Activated gamma-delta T cell treated with Interleukin-2 at 50 U/mL for 16 hours (primary cell): ENCODE data around the gene PTPN13.

Source experiments
- DNase-seq: peaks from one replicate; pipeline ENCODE4 v3.0.0-alpha.2; 2020

PTPN13 gene, protein sequence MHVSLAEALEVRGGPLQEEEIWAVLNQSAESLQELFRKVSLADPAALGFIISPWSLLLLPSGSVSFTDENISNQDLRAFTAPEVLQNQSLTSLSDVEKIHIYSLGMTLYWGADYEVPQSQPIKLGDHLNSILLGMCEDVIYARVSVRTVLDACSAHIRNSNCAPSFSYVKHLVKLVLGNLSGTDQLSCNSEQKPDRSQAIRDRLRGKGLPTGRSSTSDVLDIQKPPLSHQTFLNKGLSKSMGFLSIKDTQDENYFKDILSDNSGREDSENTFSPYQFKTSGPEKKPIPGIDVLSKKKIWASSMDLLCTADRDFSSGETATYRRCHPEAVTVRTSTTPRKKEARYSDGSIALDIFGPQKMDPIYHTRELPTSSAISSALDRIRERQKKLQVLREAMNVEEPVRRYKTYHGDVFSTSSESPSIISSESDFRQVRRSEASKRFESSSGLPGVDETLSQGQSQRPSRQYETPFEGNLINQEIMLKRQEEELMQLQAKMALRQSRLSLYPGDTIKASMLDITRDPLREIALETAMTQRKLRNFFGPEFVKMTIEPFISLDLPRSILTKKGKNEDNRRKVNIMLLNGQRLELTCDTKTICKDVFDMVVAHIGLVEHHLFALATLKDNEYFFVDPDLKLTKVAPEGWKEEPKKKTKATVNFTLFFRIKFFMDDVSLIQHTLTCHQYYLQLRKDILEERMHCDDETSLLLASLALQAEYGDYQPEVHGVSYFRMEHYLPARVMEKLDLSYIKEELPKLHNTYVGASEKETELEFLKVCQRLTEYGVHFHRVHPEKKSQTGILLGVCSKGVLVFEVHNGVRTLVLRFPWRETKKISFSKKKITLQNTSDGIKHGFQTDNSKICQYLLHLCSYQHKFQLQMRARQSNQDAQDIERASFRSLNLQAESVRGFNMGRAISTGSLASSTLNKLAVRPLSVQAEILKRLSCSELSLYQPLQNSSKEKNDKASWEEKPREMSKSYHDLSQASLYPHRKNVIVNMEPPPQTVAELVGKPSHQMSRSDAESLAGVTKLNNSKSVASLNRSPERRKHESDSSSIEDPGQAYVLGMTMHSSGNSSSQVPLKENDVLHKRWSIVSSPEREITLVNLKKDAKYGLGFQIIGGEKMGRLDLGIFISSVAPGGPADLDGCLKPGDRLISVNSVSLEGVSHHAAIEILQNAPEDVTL (N-terminal part only)

DNA sequence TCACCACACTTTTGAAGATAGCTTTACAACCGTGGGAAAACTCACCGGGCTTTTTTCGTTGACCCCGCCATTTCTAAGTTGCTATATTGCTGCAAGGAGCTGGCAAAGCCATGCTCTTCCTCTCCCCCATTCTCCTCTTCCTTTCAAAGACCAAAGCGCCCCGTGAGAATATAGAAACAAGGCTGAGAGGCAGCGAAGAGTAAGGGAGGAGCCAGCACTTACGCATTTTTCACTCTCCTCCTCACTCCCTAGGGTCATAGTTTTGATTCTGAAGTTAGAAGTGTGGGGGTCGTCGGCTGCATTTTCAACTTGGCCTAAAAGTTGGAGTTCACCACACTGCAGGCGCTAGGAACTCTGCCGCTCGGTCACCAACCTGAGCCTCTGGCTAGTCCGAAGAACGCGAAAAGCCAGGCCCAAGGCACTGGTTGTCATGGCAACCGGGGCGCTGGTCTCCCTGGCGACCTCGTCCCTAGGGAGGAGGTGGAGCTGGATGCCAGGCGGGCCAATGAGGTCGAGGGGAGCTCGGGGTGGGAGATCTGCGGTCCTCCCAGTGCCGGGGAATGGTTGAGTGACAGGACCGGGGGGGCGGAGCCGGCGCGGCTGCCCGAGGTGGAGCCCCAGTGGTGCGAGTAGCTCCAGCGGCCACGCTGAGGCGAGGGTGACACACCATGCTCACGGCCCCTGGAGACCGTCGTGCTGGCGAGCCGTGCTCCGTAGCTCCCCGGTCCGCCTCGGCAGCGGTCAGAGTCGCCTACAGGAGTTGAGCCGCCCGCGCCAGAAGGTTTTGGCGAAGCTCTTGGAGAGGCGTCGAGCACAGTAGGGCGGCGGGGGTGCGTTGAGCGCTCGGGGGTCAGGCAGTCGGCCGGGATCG is at the start of gene PTPN13:
Gene PTPN13, plus strand, starts transcription at position 628 of the 871 bp plus-strand sequence. CDS start 40,942 bp downstream, outside the sequence.
- peak; percentile 36 for DNase-seq

DNA sequence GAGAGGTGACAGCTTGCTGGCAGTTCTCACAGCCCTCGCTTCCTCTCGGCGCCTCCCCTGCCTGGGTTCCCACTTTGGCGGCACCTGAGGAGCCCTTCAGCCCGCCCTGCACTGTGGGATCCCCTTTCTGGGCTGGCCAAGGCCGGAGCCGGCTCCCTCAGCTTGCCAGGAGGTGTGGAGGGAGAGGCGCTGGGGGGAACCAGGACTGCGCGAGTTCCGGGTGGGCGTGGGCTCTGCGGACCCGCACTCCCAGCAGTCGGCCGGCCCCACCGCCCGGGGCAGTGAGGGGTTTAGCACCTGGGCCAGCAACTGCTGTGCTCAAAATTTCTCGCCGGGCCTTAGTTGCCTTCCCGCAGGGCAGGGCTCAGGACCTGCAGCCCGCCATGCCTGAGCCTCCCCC is 47.0 kb upstream of the PTPN13 start:
- DNase-seq: no peak

DNA sequence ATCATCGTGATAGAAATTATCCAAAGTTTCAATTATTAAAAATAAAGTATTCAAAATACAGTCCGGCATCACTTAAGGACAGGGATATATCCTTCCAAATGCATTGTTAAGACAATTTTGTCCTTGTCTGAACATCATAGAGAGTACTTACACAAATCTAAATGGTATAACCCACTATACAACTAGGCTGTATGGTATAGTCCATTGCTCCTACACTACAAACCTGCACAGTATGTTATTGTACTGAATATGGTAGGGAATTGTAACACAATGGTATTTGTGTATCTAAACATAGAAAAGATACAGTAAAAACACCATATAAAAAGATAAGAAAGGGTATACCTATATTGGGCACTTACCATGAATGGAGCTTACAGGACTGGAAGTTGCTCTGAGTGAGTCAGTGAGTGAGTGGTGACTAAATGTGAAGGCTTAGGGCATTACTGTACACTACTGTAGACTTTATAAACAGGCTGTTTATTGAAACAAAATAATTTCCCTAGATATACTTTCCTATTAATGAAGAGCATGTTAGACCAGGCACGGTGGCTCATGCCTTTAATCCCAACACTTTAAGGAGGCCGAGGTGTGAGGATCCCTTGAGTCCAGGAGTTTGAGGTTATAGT is 44.8 kb upstream of the PTPN13 start:
- no peak for DNase-seq

DNA sequence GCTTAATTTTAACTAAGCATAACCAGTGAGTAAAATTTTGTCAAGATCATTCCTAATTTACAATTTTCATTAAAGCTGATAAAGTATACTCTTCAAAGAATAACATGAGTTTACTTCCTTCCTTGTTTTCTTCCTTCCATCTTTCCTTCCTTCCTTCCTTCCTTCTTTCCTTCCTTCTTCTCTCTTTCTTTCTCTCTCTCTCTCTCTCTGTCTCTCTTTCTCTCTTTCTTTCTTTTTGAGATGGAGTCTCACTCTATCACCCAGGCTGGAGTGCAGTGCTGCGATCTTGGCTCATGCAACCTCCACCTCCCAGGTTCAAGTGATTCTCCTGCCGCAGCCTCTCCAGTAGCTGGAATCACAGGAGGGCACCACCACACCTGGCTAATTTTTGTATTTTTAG is 42.7 kb upstream of the PTPN13 start:
- no peak for DNase-seq

DNA sequence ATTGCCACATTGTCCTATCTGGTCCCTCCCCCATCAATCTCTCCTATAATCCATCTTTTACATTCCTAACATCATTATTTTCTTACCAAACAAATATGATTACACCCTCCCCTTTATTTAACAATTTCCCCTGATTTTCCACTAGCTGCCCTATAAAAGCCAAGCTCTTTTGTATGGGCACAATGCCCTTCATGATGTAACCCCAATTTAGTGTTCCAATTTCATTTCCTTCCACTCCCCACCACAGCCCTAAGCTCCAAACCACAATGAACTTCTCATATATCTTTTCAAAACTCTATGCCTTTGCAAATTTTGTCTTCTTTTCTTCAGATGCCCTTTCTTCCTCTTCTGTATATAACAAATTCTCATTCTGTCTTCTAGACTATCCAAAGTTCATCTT is 39.5 kb upstream of the PTPN13 start:
- no peak for DNase-seq

DNA sequence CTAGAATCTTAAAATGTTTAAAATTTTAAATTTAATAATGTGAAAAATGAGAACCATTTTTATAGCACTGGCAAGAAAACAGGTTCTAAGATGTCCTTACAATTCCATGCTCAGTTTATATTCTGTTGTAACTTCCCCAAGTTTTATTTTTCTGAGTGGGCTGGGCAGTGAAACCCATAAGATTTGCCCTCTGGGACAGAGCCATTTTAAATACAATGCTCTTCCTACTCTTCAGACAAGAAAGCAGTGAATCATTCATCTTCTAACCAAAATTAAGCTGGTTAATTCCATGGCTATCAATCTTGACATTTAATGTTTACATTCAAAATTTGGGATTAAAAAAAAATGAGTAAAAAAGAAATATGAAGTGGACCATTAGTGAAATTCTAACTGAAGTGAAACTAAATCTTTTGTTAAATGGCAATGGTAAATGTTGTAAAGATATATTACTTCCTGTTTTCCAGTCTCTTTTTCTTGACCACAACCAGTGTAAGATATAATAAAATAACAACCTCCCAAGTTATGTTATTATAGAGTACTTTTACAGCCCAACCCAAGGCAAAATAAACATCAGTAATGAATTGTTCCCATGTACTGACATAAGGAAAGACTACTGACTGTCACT is 37.2 kb upstream of the PTPN13 start:
- DNase-seq: no peak

DNA sequence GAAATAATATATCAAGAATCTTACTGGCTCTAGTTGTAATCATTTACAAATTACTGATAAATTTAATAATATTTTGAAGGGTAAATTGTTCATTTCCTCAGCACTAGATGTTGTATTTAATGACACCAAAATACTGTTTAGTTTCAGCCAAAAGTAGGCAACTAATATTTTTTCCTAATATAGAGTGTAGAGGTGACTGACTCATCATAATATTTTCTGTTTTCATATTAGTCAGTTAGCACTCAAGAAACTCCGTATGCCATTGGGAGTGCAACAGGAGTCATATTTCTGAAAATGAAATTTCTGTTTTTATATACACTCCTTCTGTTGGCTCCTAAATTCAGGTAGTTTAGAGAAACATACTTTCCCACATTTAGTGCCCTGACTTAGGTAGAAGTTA is 36.6 kb upstream of the PTPN13 start:
- no peak for DNase-seq

DNA sequence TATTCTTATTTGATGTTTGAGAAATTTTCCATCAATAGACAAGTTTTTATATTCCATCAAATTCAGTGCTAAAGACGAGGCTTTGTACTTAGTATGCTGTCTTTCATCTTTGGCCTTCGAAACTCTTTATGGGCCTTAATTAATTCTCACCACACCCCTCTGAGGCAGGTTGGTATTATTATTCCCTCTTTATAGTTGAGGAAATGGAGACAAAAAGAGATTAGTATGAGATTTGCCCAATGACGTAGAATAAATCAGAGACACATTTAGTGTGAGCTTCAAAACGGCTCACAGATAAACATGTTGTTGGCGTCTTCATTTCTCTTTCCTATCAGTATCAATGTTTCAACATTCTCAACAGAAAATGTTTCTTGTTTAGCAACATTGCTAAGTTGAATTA is 35.9 kb upstream of the PTPN13 start:
- no peak for DNase-seq

DNA sequence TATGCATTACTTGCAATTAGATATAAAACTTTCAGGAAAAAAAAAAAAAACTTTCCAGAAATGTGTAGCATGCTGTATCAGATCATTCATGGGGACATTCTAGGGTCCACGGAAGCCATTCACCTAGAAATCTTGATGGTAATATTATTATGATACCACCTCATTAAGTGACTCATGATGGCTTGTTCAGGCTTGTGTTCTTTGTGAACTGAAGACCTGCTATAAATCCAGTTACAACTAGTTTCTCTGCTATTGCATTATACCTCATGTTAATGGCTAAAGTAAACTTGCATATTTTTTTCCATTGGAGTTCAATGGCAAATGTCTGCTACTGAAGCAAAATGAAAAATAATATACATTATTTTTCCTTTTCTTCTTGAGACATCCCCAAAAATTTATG is 35.3 kb upstream of the PTPN13 start:
- DNase-seq: no peak

DNA sequence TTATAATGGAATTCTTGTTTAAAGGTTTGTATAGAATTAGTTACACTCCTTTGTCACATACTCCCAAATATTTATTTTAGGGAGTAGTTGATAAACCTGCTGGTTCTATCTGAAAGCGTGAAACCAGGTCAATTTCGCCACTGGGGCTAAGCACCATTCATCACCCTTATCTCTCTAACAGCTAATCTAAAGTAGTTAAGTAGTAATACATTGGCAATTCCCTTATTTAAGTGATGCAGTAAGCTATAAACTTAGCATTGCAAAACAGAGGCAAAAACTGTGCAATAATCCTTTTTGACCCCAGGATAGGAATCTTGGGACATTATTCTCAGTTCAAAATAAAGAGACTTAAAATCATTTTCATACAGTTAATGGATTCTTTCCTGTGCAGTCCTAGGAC is 33.7 kb upstream of the PTPN13 start:
- DNase-seq: no peak

DNA sequence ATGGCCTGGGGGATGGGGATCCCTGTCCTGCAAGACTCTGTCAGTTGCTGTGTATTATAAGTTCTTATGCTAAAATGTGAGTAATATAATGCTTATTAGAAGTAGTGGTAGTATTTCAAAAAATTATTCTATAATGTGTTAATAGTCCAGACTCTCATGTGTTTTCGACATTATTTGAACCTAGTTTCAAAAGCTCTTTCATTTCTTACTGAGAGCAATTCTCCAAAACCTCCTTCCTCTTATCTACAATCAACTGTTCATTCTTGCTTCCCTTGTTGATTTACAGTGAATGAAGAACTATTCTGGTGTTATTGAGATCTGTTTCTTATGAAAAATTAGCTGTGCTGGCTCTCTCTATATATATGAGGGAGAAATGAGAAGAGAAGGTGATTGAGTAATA is 32.9 kb upstream of the PTPN13 start:
- DNase-seq: no peak

DNA sequence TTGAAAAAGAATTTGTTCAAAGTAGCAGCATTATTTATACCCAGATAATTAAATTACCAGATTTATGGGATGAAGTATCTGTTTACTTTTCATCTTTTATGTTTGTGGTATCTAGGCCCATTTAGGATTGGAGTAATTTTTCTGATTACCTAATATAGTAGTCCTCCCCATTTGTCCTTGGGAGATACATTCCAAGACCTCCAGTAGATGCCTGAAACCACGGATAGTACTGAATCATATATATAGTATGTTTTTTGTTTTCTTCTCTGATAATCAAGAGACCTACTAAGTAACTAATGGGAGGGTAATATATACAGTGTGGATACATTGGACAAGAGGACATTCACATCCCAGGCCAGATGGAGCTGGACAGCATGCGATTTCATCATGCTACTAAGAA is 30.7 kb upstream of the PTPN13 start:
- DNase-seq: no peak

DNA sequence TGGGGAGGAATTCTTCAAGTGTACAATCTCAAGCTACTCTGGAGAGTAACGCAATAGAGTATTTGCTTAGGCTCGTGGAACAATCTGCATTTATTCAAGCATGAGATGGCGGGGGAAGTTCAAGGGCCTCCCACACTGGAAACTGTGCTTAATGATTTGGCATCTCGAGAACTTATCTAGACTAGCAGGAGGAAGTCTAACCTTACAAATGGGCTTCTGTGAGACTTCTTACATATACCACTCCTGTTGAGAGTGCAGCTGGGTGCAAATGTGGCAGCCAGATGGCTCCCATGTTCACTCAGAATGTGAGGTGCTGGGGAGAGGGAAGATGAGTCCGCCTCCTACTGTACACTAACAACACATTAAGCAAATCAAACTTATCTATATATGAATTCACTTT is 29.3 kb upstream of the PTPN13 start:
- no peak for DNase-seq

DNA sequence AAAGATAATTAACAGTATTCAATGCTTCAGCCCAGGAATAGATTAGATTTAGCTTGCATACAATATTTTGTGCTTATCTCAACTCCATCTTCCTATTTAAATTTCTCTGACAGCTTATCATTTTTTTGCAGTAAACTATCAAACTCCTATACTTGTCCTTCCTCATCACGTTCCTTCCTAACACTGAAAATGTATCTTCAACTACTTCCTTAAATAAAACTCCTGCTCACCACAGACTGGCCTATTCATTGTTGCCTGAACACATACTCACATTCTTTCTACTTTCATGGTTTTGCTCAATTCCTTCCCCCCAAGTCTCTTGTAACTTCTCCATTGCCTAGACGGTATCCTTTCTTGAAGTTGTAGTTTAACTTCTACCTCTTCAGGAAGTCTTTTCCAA is 28.5 kb upstream of the PTPN13 start:
- DNase-seq: no peak

DNA sequence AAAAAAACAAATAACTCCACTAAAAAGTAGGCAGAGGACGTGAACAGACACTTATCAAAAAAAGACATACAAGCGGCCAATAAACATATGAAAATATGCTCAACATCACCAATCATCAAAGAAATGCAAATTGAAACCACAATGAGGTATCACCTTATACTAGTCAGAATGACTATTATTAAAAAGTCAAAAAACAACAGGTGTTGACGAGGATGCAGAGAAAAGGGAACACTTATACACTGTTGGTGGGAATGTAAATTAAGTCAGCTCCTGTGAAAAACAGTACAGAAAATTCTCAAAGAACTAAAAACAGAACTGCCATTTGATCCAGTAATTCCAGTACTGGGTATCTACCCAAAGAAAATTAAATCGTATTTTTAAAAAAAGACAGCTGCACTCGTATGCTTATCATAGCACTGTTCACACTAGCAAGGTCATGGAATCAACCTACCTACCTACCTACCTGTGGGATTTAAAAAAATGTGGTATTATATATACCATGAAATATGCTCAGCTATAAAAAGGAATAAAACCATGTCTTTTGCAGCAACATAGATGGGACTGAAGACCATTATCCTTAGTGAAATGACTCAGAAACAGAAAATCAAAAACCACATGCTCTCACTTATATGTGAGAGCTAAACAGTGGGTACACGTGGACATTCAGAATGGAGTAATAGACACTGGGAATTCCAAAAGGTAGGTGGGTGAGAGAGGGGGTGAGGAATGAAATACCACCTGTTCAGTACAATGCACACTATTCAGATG is 24.8 kb upstream of the PTPN13 start:
- no peak for DNase-seq

DNA sequence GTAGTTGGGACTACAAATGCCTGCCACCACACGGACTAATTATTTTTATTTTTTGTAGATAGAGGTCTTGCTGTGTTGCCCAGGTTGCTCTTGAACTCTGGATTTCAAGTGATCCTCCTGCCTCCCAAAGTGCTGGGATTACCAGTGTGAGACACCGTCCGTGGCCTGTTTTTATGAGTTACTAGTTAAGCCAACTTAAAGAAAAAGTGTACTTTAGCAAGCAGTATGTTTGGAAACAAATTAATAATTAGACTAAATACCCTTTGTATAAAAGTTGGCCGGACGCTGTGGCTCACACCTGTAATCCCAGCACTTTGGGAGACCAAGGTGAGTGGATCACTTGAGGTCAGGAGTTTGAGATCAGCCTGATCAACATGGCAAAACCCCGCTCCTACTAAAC is 14.2 kb upstream of the PTPN13 start:
- DNase-seq: no peak

DNA sequence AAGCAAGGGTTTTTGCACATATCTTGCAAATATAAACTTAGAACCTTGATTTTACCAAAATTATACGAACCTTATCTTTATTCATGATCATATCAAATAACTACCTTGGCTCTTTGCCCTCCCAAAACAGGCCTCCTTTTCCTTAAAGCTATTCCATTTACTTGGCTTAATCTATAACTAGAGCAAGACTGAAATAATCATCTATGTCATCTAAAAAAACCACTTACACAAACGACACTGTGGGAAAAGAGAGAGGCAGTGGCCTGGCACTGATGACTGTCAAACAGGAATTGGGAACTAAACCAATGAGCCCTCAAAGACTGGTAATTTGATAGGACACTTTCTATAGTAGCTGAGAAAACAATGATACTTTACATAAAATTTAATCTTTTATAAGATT is 11.7 kb upstream of the PTPN13 start:
- no peak for DNase-seq

DNA sequence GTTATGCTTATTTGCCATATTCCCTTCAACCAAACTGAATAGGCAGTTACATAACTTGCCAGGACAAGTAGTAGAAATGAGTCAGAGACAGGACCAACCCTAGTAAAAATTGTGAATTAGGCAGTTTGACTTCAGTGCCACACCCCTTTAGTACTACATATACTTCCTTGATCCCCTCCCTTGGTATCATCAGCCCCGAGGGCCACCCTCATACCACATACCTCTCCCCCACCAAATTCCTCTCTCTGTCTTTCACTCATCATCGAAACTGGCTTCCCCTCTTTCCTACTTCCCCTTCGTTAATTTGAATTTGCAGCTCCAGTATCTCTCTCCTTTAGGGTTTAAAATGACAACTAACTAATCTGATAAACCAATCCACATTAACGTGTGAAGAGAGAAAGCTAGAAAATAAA is 7.9 kb upstream of the PTPN13 start:
- no peak for DNase-seq

DNA sequence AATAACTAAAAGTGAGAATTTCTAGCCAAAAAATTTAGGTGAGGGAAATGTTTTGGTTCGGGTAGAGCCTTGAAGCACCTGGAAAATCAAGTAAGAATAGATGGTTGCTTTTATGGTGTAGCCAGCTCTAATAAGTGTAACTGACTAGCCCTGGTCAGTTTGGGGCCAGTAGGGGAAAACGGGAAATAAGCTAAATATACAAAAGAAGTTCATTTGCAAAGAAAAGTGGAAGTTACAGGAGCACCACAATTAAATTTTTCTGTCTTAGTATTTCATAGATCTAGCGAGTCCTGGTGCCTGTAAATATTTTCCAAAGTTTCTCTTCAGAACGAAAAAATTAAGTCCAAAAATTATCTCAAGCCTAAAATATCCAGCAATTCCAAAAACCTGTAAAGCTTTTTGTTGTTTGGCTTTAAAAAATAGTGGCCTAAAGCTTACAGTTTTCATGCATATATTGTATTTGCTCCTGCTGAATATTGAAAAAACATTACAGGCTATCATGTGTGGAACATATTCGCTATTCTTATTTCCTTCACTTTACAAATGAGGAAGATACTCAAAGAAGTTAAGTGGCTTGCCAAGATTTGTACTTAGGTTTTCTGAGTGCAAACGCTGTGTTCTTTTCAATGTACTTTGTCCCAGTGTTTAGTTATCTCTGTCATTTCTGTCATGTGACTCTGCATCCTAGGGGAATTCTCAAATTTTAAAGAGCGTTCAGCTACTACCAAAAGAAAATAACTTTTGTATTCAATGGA is 7.3 kb upstream of the PTPN13 start:
- no peak for DNase-seq
